Esophagus squamous epithelium (tissue), 4 donors: ENCODE data around the gene ATP5F1D.

Source experiments
- CTCF ChIP-seq, 6 experiments: fragments of 450-650 bp in 4 of 6; fragments of 200-600 bp in 2 of 6; sonication (generic) in 2 of 6; IDR thresholded peaks; one replicate each; pipeline ENCODE4 v1.5.1; 2016 to 2019; ENCODE audit warnings: antibody characterized with exemption in 6 of 6, mild to moderate bottlenecking in 4 of 6, moderate library complexity in 4 of 6
- POLR2A ChIP-seq, 4 donors: fragments of 450-650 bp; IDR thresholded peaks; one replicate each; pipeline ENCODE4 v1.6.1; 2017; ENCODE audit warnings: antibody characterized with exemption in 4 of 4, mild to moderate bottlenecking in 4 of 4, moderate library complexity in 3 of 4

- no peak for TF ChIP-seq CTCF (IDR thresholded peaks at IDR 0.05)
- TF ChIP-seq POLR2A (IDR thresholded peaks at IDR 0.05): no peak
These were observed 6.2 kb downstream of the ATP5F1D start for GRCh38 chr19:1247748-1248138.
